Stimulated activated naive CD4-positive, alpha-beta T cell (primary cell): ENCODE data around the gene RASA4.
"Not testable (repeated sequence)": the region's sequence is repeated elsewhere in the genome, so short reads cannot be mapped to it uniquely, and the experiment has no call there.

Experiments used
- DNase-seq, 6 experiments: peaks; one replicate each; lab custom pipeline; 2025; lab: John Stamatoyannopoulos, UW

Gene RASA4

GRCh38 chr7:102616507-102617125, at the start of gene RASA4:
RASA4 (minus strand) TSS chr7:102616756; CDS start chr7:102616689, 67 bp downstream.
- DNase-seq = not testable (repeated sequence)

- not testable (repeated sequence) for DNase-seq
These were observed 48.2 kb upstream of the RASA4 start for GRCh38 chr7:102664765-102665164.

- DNase-seq = not testable (repeated sequence)
These were observed 33.4 kb upstream of the RASA4 start, which contains the start of gene SPDYE2B for GRCh38 chr7:102649924-102650323. SPDYE2B (plus strand) TSS chr7:102650319; CDS start chr7:102652349, 2,030 bp downstream.

- not testable (repeated sequence) for DNase-seq
These were observed 31.3 kb upstream of the RASA4 start for GRCh38 chr7:102647813-102648212.

GRCh38 chr7:102643404-102643803, 26.8 kb upstream of the RASA4 start:
- DNase-seq = not testable (repeated sequence)

- DNase-seq = not testable (repeated sequence)
These were observed 26.1 kb upstream of the RASA4 start, which contains the start of gene UPK3BL1 for GRCh38 chr7:102642691-102643090. UPK3BL1 (minus strand) TSS chr7:102642791; CDS start chr7:102642741, 50 bp downstream.

- not testable (repeated sequence) for DNase-seq
These were observed 22.3 kb upstream of the RASA4 start for GRCh38 chr7:102638848-102639247.

- DNase-seq = not testable (repeated sequence)
These were observed 20.4 kb upstream of the RASA4 start for GRCh38 chr7:102636956-102637355.

GRCh38 chr7:102635354-102635753, 18.8 kb upstream of the RASA4 start:
- not testable (repeated sequence) for DNase-seq

GRCh38 chr7:102634299-102634698, 17.7 kb upstream of the RASA4 start:
- DNase-seq = not testable (repeated sequence)

GRCh38 chr7:102630622-102631021, 14.1 kb upstream of the RASA4 start:
- DNase-seq = not testable (repeated sequence)

GRCh38 chr7:102627271-102627904, 10.8 kb upstream of the RASA4 start:
- not testable (repeated sequence) for DNase-seq

GRCh38 chr7:102618122-102618521, 1.6 kb upstream of the RASA4 start:
- DNase-seq = not testable (repeated sequence)

- not testable (repeated sequence) for DNase-seq
These were observed 626 bp downstream of the RASA4 start for GRCh38 chr7:102615930-102616329.

GRCh38 chr7:102614873-102615272, 1.7 kb downstream of the RASA4 start:
- DNase-seq = not testable (repeated sequence)

GRCh38 chr7:102614346-102614697, 2.2 kb downstream of the RASA4 start:
- not testable (repeated sequence) for DNase-seq

- not testable (repeated sequence) for DNase-seq
These were observed 2.8 kb downstream of the RASA4 start for GRCh38 chr7:102613575-102614345.

- not testable (repeated sequence) for DNase-seq
These were observed 4.8 kb downstream of the RASA4 start for GRCh38 chr7:102611675-102612325.

GRCh38 chr7:102611013-102611674, 5.4 kb downstream of the RASA4 start:
- not testable (repeated sequence) for DNase-seq

- not testable (repeated sequence) for DNase-seq
These were observed 6.1 kb downstream of the RASA4 start for GRCh38 chr7:102610441-102610840.

- DNase-seq = not testable (repeated sequence)
These were observed 6.8 kb downstream of the RASA4 start for GRCh38 chr7:102609734-102610133.
